ENCODE results near the gene PEX11G.

The PEX11G gene

GRCh38 chr19:7480222-7480969 is 8.4 kb downstream of the PEX11G start:
- H3K9me3 ChIP-seq (ENCODE audit: insufficient read depth, low read depth, low read length), result no peaks in the 10 kb centered on the region
- no peaks in the 10 kb centered on the region for H3F3A ChIP-seq (ENCODE audit: low read depth)
- H3K9ac ChIP-seq (ENCODE audit: low read depth, low read length, poor library complexity, severe bottlenecking), result no peak overlapping the region
- H3K4me3 ChIP-seq (ENCODE audit: low read length, poor library complexity, severe bottlenecking), result no peak overlapping the region
- no peaks in the 10 kb centered on the region for H3K36me3 ChIP-seq (ENCODE audit: insufficient read depth, low read length)
- H3K4me2 ChIP-seq (ENCODE audit: low read depth, low read length, poor library complexity, severe bottlenecking), result no peak overlapping the region
- H2AFZ ChIP-seq (ENCODE audit: low read length), result no peak overlapping the region
- no peaks in the 10 kb centered on the region for H4K20me1 ChIP-seq (ENCODE audit: insufficient read depth, low read length, poor library complexity, severe bottlenecking)
- H3K79me2 ChIP-seq (ENCODE audit: insufficient read depth, low read length), result no peaks in the 10 kb centered on the region
- H3K27me3 ChIP-seq (ENCODE audit: insufficient read depth, low read length, poor library complexity, severe bottlenecking), result no peaks in the 10 kb centered on the region
- no peaks in the 10 kb centered on the region for H3K9me2 ChIP-seq (replicated peaks; ENCODE audit: low read depth, low read length)
- H3K4me1 ChIP-seq (ENCODE audit: insufficient read depth, low read length, poor library complexity, severe bottlenecking), result no peaks in the 10 kb centered on the region
- TF ChIP-seq EZH2phosphoT487 (IDR thresholded peaks at IDR 0.05; ENCODE audit: borderline replicate concordance), result no peak
- TF ChIP-seq, protein P1, sequence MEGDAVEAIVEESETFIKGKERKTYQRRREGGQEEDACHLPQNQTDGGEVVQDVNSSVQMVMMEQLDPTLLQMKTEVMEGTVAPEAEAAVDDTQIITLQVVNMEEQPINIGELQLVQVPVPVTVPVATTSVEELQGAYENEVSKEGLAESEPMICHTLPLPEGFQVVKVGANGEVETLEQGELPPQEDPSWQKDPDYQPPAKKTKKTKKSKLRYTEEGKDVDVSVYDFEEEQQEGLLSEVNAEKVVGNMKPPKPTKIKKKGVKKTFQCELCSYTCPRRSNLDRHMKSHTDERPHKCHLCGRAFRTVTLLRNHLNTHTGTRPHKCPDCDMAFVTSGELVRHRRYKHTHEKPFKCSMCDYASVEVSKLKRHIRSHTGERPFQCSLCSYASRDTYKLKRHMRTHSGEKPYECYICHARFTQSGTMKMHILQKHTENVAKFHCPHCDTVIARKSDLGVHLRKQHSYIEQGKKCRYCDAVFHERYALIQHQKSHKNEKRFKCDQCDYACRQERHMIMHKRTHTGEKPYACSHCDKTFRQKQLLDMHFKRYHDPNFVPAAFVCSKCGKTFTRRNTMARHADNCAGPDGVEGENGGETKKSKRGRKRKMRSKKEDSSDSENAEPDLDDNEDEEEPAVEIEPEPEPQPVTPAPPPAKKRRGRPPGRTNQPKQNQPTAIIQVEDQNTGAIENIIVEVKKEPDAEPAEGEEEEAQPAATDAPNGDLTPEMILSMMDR (conservative IDR thresholded peaks at IDR 0.05; ENCODE audit: low read length), result no peak

GRCh38 chr19:7478843-7479227 is 10.0 kb downstream of the PEX11G start:
- Histone ChIP-seq H2AFZ (ENCODE audit: low read length) (no peak overlapping the region), H3K4me3 (ENCODE audit: low read length, poor library complexity, severe bottlenecking) (no peak overlapping the region), H3F3A (ENCODE audit: low read depth) (no peaks in the 10 kb centered on the region), H3K4me1 (ENCODE audit: insufficient read depth, low read length, poor library complexity, severe bottlenecking) (no peaks in the 10 kb centered on the region), H3K27me3 (ENCODE audit: insufficient read depth, low read length, poor library complexity, severe bottlenecking) (no peaks in the 10 kb centered on the region), H3K9me2 (replicated peaks; ENCODE audit: low read depth, low read length) (no peaks in the 10 kb centered on the region), H4K20me1 (ENCODE audit: insufficient read depth, low read length, poor library complexity, severe bottlenecking) (no peaks in the 10 kb centered on the region), H3K79me2 (ENCODE audit: insufficient read depth, low read length) (no peaks in the 10 kb centered on the region), H3K9me3 (ENCODE audit: insufficient read depth, low read depth, low read length) (no peaks in the 10 kb centered on the region), H3K4me2 (ENCODE audit: low read depth, low read length, poor library complexity, severe bottlenecking) (no peak overlapping the region), H3K36me3 (ENCODE audit: insufficient read depth, low read length) (no peaks in the 10 kb centered on the region), H3K9ac (ENCODE audit: low read depth, low read length, poor library complexity, severe bottlenecking) (no peak overlapping the region)
- TF ChIP-seq, protein P1 (conservative IDR thresholded peaks at IDR 0.05; ENCODE audit: low read length), result no peak
- TF ChIP-seq EZH2phosphoT487 (IDR thresholded peaks at IDR 0.05; ENCODE audit: borderline replicate concordance), result no peak

DNA sequence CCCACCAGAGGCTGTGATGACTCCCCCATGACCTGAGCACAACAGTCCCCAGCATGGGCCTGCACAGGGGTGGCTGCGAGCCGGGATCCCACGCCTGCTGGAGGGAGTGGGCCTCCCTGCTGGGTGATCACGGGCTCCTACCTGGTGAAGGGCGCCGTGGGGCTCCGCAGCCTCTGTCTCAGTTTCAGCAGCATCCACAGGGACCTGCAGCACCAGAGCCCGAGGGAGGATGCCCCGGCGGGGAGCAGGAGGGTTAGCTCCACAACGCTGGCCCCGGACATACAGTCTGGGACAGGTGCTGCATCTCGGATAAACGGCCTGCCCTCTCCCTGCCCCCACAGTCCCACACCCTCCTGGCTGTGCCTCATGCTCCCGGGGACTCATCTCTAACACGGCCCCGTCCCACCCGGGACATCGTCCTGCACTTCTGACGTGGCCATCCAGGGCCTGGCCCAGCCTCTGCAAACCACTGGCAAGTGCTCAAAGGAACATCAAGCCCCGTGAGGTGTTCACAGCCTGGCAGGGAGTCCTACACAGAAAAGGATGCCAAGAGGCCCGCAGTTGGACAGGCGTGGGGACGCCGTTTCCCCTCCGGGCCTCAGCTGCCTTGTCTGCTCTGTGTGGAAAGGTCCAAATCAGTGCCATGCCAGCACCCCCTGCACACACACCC is 10.5 kb downstream of the PEX11G start:
- H3K4me2 ChIP-seq (ENCODE audit: low read depth, low read length, poor library complexity, severe bottlenecking), result no peak overlapping the region
- H3K79me2 ChIP-seq (ENCODE audit: insufficient read depth, low read length), result no peaks in the 10 kb centered on the region
- H4K20me1 ChIP-seq (ENCODE audit: insufficient read depth, low read length, poor library complexity, severe bottlenecking), result no peaks in the 10 kb centered on the region
- H3F3A ChIP-seq (ENCODE audit: low read depth), result no peaks in the 10 kb centered on the region
- H3K4me3 ChIP-seq (ENCODE audit: low read length, poor library complexity, severe bottlenecking), result no peak overlapping the region
- no peaks in the 10 kb centered on the region for H3K27me3 ChIP-seq (ENCODE audit: insufficient read depth, low read length, poor library complexity, severe bottlenecking)
- H3K9ac ChIP-seq (ENCODE audit: low read depth, low read length, poor library complexity, severe bottlenecking), result no peak overlapping the region
- TF ChIP-seq, protein P1 (conservative IDR thresholded peaks at IDR 0.05; ENCODE audit: low read length), result no peak
- no peak for TF ChIP-seq EZH2phosphoT487 (IDR thresholded peaks at IDR 0.05; ENCODE audit: borderline replicate concordance)
- no peaks in the 10 kb centered on the region for H3K9me2 ChIP-seq (replicated peaks; ENCODE audit: low read depth, low read length)
- H3K36me3 ChIP-seq (ENCODE audit: insufficient read depth, low read length), result peaks cover under 1% of the 10 kb centered on the region; the same call in 1 of the 2 replicates
- no peaks in the 10 kb centered on the region for H3K4me1 ChIP-seq (ENCODE audit: insufficient read depth, low read length, poor library complexity, severe bottlenecking)
- no peaks in the 10 kb centered on the region for H3K9me3 ChIP-seq (ENCODE audit: insufficient read depth, low read depth, low read length)
- H2AFZ ChIP-seq (ENCODE audit: low read length), result no peak overlapping the region
